GM12872 (cell line): ENCODE data around the gene SORBS2.

Source experiments
- CTCF ChIP-seq: IDR thresholded peaks from 3 replicates; pipeline ENCODE4 v1.5.1; 2011; ENCODE audit warnings: low read depth, mild to moderate bottlenecking, low read length, moderate library complexity; ENCODE audit not compliant: insufficient read depth

SORBS2 gene

GRCh38 chr4:185771711-185772390, 40.1 kb downstream of the SORBS2 start:
- no peak for TF ChIP-seq CTCF

GRCh38 chr4:185767528-185767927, 44.5 kb downstream of the SORBS2 start:
- no peak for TF ChIP-seq CTCF

- TF ChIP-seq CTCF, result no peak
Observed at GRCh38 chr4:185764876-185765275, 47.1 kb downstream of the SORBS2 start.

GRCh38 chr4:185761352-185762235, 50.4 kb downstream of the SORBS2 start:
- no peak for TF ChIP-seq CTCF

GRCh38 chr4:185758807-185759206, 53.2 kb downstream of the SORBS2 start:
- TF ChIP-seq CTCF, result no peak

GRCh38 chr4:185755451-185755850, 56.5 kb downstream of the SORBS2 start:
- no peak for TF ChIP-seq CTCF

GRCh38 chr4:185754961-185755360, 57.0 kb downstream of the SORBS2 start:
- TF ChIP-seq CTCF, result no peak
